ENCODE results near the gene NDUFS1.
"Not testable (repeated sequence)": the region's sequence is repeated elsewhere in the genome, so short reads cannot be mapped to it uniquely, and the experiment has no call there.

GRCh38 chr2:206157014-206157413, 2.2 kb downstream of the NDUFS1 start:
- TF ChIP-seq POLR2AphosphoS5 (IDR thresholded peaks at IDR 0.05); CTCF (IDR thresholded peaks at IDR 0.05); POLR2A (IDR thresholded peaks at IDR 0.05); EP300 (IDR thresholded peaks at IDR 0.05; ENCODE audit: low read depth): not testable (repeated sequence)

Measured in transverse colon (tissue), 4 donors.